Osteoblast (primary cell): ENCODE results near the gene ULK4. TPM values are rescaled to one million over a fixed set of nuclear protein-coding genes. Genes with fewer than 3 reads are reported as not detected.

ENCODE experiments used
- DNase-seq: peaks from one replicate; pipeline ENCODE4 v3.0.0; 2011; ENCODE audit warnings: low spot score, mixed read lengths; ENCODE audit not compliant: insufficient read length; ENCODE audit errors: missing footprints
- H2AFZ ChIP-seq: 2 replicates; pipeline ENCODE4 v1.6.0; 2011; ENCODE audit warnings: mild to moderate bottlenecking, low read length
- H3K27ac ChIP-seq: 2 replicates; pipeline ENCODE4 v1.5.1; 2011; ENCODE audit warnings: mild to moderate bottlenecking, low read depth, low read length, moderate library complexity
- H3K27me3 ChIP-seq: 2 replicates; pipeline ENCODE4 v1.6.0; 2012; ENCODE audit warnings: mild to moderate bottlenecking, control low read depth, inconsistent platforms, low read length, moderate library complexity; ENCODE audit not compliant: insufficient read depth
- H3K36me3 ChIP-seq: 2 replicates; pipeline ENCODE4 v1.5.1; 2011; ENCODE audit warnings: mild to moderate bottlenecking, low read length, control low read depth, moderate library complexity; ENCODE audit not compliant: insufficient read depth
- H3K4me1 ChIP-seq: 2 replicates; pipeline ENCODE4 v1.5.1; 2011; ENCODE audit warnings: mild to moderate bottlenecking, low read length, control low read depth, moderate library complexity; ENCODE audit not compliant: insufficient read depth
- H3K4me2 ChIP-seq: 2 replicates; pipeline ENCODE4 v1.6.0; 2011; ENCODE audit warnings: mild to moderate bottlenecking, low read length; ENCODE audit not compliant: insufficient read depth
- H3K4me3 ChIP-seq: fragments of 200-600 bp; sonication (generic); 3 replicates; pipeline ENCODE4 v1.5.1; 2012; ENCODE audit warnings: mild to moderate bottlenecking, low read length, inconsistent platforms; ENCODE audit not compliant: insufficient read depth
- H3K79me2 ChIP-seq: 2 replicates; pipeline ENCODE4 v1.6.0; 2012; ENCODE audit warnings: mild to moderate bottlenecking, low read length, control low read depth, inconsistent platforms; ENCODE audit not compliant: insufficient read depth
- H3K9me3 ChIP-seq: 2 replicates; pipeline ENCODE4 v1.5.1; 2011; ENCODE audit warnings: low read depth, low read length, control low read depth
- H4K20me1 ChIP-seq: 2 replicates; pipeline ENCODE4 v1.6.0; 2012; ENCODE audit warnings: mild to moderate bottlenecking, low read length, control low read depth; ENCODE audit not compliant: insufficient read depth
- CTCF ChIP-seq: IDR thresholded peaks from 2 replicates; pipeline ENCODE4 v1.5.1; 2011; ENCODE audit warnings: mild to moderate bottlenecking, low read depth, low read length, moderate library complexity; ENCODE audit errors: extremely low read depth
- total RNA-seq: library from RNA; depleted of rRNA; stranded (reverse); fragments of >200 nt; gene quantifications from 2 replicates; pipeline ENCODE4 v1.2.3, GENCODE V29; 2012

The ULK4 gene
- total RNA-seq, 1 donor, result 20.6 TPM

GRCh38 chr3:41346698-41347270, 615.1 kb downstream of the ULK4 start:
- DNase-seq, result no peak
- Histone ChIP-seq H3K36me3 (no peaks in the 10 kb centered on the region), H3K4me2 (no peak overlapping the region), H3K27me3 (no peaks in the 10 kb centered on the region), H3K9me3 (no peaks in the 10 kb centered on the region), H3K79me2 (no peaks in the 10 kb centered on the region), H3K27ac (no peak overlapping the region), H3K4me1 (no peaks in the 10 kb centered on the region), H4K20me1 (no peaks in the 10 kb centered on the region), H2AFZ (no peak overlapping the region), H3K4me3 (no peak overlapping the region)
- TF ChIP-seq CTCF, result no peak

- no peak for TF ChIP-seq CTCF
Observed at GRCh38 chr3:41345788-41346187, 616.1 kb downstream of the ULK4 start.

GRCh38 chr3:41339758-41340157, 622.1 kb downstream of the ULK4 start:
- Histone ChIP-seq H3K9me3 (no peaks in the 10 kb centered on the region), H2AFZ (no peak overlapping the region), H3K4me1 (no peaks in the 10 kb centered on the region), H3K4me3 (no peak overlapping the region), H3K27ac (no peak overlapping the region), H4K20me1 (no peaks in the 10 kb centered on the region), H3K79me2 (no peaks in the 10 kb centered on the region), H3K36me3 (no peaks in the 10 kb centered on the region), H3K4me2 (no peak overlapping the region), H3K27me3 (no peaks in the 10 kb centered on the region)
- no peak for DNase-seq
- no peak for TF ChIP-seq CTCF

More at GRCh38 chr3:41345788-41346187, 616.1 kb downstream of the ULK4 start:
- H3K4me3 ChIP-seq, result no peak overlapping the region
- H3K4me1 ChIP-seq, result no peaks in the 10 kb centered on the region
- H3K9me3 ChIP-seq, result no peaks in the 10 kb centered on the region
- DNase-seq, result no peak
- H3K36me3 ChIP-seq, result no peaks in the 10 kb centered on the region
- no peak overlapping the region for H2AFZ ChIP-seq
- H3K27ac ChIP-seq, result no peak overlapping the region
- H3K27me3 ChIP-seq, result no peaks in the 10 kb centered on the region
- H3K4me2 ChIP-seq, result no peak overlapping the region
- no peaks in the 10 kb centered on the region for H4K20me1 ChIP-seq
- H3K79me2 ChIP-seq, result no peaks in the 10 kb centered on the region

GRCh38 chr3:41338276-41338675, 623.6 kb downstream of the ULK4 start:
- Histone ChIP-seq H3K27ac (no peak overlapping the region), H3K79me2 (no peaks in the 10 kb centered on the region), H2AFZ (no peak overlapping the region), H3K27me3 (no peaks in the 10 kb centered on the region), H3K4me3 (no peak overlapping the region), H4K20me1 (no peaks in the 10 kb centered on the region), H3K36me3 (no peaks in the 10 kb centered on the region), H3K4me1 (no peaks in the 10 kb centered on the region), H3K9me3 (no peaks in the 10 kb centered on the region), H3K4me2 (no peak overlapping the region)
- no peak for TF ChIP-seq CTCF
- DNase-seq, result no peak
